Measurements from ENCODE around the gene LRRC32. TPM values are rescaled to one million over a fixed set of nuclear protein-coding genes. Genes with fewer than 3 reads are reported as not detected.
A peak's percentile ranks its signal among the peaks of the same experiment; 100 is the strongest.

LRRC32 gene
- total and polyA plus RNA-seq, 9 of the 15 experiments (the other 6 are each of a cell fraction or from before 2014, with no cell fraction given) = 0.10 to 0.50 (median 0.19) TPM; not detected in 5

GRCh38 chr11:76698321-76699043 is 27.9 kb upstream of the LRRC32 start (continued):
- no peak for TF ChIP-seq ETS2 (tag; IDR thresholded peaks at IDR 0.05; ENCODE audit: borderline replicate concordance, poor library complexity, severe bottlenecking)
- no peak for TF ChIP-seq HIVEP1 (CRISPR knock-in tag; IDR thresholded peaks at IDR 0.05)
- TF ChIP-seq NR4A1 (CRISPR knock-in tag; IDR thresholded peaks at IDR 0.05) = no peak
- TF ChIP-seq NR4A1 (tag; IDR thresholded peaks at IDR 0.05) = peak; percentile 6; the same call in 1 of the 2 replicates
- TF ChIP-seq MTA2 (IDR thresholded peaks at IDR 0.05; ENCODE audit: low read depth) = 0 out of 2 replicates have a peak, but pooled peaks have one; percentile 16
- TF ChIP-seq ZNF696 (CRISPR knock-in tag; conservative IDR thresholded peaks at IDR 0.05) = no peak
- TF ChIP-seq FOS (IDR thresholded peaks at IDR 0.05; ENCODE audit: extremely low read depth, insufficient read length) = no peak
- TF ChIP-seq OTX1 (CRISPR knock-in tag; IDR thresholded peaks at IDR 0.05) = no peak
- no peak for TF ChIP-seq ZNF354B (CRISPR knock-in tag; IDR thresholded peaks at IDR 0.05)
- TF ChIP-seq BHLHE40 (IDR thresholded peaks at IDR 0.05; ENCODE audit: low read length) = no peak
- TF ChIP-seq ARID3B (CRISPR knock-in tag; IDR thresholded peaks at IDR 0.05; ENCODE audit: borderline replicate concordance) = no peak
- TF ChIP-seq MECOM (CRISPR knock-in tag; IDR thresholded peaks at IDR 0.05) = no peak
- no peak for TF ChIP-seq ATF7 (IDR thresholded peaks at IDR 0.05)
- no peak for TF ChIP-seq EZH2 (IDR thresholded peaks at IDR 0.05; ENCODE audit: borderline replicate concordance, low read depth, low read length)
- no peak for TF ChIP-seq ZBTB12 (CRISPR knock-in tag; IDR thresholded peaks at IDR 0.05)
- TF ChIP-seq PRPF4 (IDR thresholded peaks at IDR 0.05; ENCODE audit: insufficient read depth, low read depth, low read length, poor library complexity, severe bottlenecking) = no peak
- peak in 1 of 2 experiments; percentile 46; a peak in 1 of 4 replicates for TF ChIP-seq HDAC1 (IDR thresholded peaks at IDR 0.05)
- no peak for TF ChIP-seq ZNF263 (CRISPR knock-in tag; IDR thresholded peaks at IDR 0.05; ENCODE audit: borderline replicate concordance)
- TF ChIP-seq EP400 (IDR thresholded peaks at IDR 0.05) = no peak
- TF ChIP-seq ZNF445 (CRISPR knock-in tag; IDR thresholded peaks at IDR 0.05; ENCODE audit: low read depth) = no peak
- TF ChIP-seq TFAM (CRISPR knock-in tag; conservative IDR thresholded peaks at IDR 0.05) = no peak
- TF ChIP-seq ARID1B (IDR thresholded peaks at IDR 0.05) = 0 out of 2 replicates have a peak, but pooled peaks have one; percentile 7
- peak; percentile 20; the same call in 1 of the 2 replicates for TF ChIP-seq KLF16 (IDR thresholded peaks at IDR 0.05)
- no peak for TF ChIP-seq ZNF699 (CRISPR knock-in tag; IDR thresholded peaks at IDR 0.05; ENCODE audit: insufficient replicate concordance)
- no peak for TF ChIP-seq CBX1 (IDR thresholded peaks at IDR 0.05; ENCODE audit: low read depth)
- TF ChIP-seq ZNF324 (CRISPR knock-in tag; IDR thresholded peaks at IDR 0.05) = no peak
- TF ChIP-seq MYNN (IDR thresholded peaks at IDR 0.05) = 0 out of 2 replicates have a peak, but pooled peaks have one; percentile 35
- no peak for TF ChIP-seq MYNN (CRISPR knock-in tag; IDR thresholded peaks at IDR 0.05)
- TF ChIP-seq WHSC1 (IDR thresholded peaks at IDR 0.05; ENCODE audit: low read length) = peak; percentile 13
- TF ChIP-seq MTA1 (IDR thresholded peaks at IDR 0.05; ENCODE audit: borderline replicate concordance) = peak; percentile 61; the same call in 1 of the 2 replicates
- no peak for TF ChIP-seq SLC30A9 (CRISPR knock-in tag; IDR thresholded peaks at IDR 0.05)
